Activated CD4-positive, alpha-beta T cell treated with anti-CD3 and anti-CD28 coated beads, Interleukin-2, Interleukin-4, amounts not matched to agents 100 ng/mL and 50 ng/mL, durations not matched to agents 16 hours and 8 hours (primary cell): Measurements from ENCODE around the gene UBE2C.

Experiments
- DNase-seq: peaks from one replicate; pipeline ENCODE4 v3.0.0-alpha.2; 2020; ENCODE audit warnings: low spot score

The UBE2C gene

DNA sequence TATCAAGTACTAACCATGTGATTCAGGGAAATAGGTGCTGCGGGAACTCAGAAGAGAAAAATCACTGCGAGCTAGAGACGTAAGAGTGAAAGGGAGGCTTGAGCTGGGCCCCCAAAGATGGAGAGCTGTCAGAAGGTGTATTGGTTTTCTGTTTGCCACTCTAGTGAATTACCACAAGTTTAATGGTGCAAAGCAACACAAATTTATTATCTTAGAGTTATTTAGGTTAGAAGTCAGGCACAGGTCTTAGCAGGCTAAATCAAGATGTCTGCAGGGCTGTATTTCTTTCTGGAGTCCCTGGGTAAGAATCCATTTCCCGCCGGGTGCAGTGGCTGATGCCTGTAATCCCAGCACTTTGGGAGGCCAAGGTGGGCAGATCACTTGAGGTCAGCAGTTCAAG lies 47.5 kb downstream of the UBE2C start:
- DNase-seq: no peak

DNA sequence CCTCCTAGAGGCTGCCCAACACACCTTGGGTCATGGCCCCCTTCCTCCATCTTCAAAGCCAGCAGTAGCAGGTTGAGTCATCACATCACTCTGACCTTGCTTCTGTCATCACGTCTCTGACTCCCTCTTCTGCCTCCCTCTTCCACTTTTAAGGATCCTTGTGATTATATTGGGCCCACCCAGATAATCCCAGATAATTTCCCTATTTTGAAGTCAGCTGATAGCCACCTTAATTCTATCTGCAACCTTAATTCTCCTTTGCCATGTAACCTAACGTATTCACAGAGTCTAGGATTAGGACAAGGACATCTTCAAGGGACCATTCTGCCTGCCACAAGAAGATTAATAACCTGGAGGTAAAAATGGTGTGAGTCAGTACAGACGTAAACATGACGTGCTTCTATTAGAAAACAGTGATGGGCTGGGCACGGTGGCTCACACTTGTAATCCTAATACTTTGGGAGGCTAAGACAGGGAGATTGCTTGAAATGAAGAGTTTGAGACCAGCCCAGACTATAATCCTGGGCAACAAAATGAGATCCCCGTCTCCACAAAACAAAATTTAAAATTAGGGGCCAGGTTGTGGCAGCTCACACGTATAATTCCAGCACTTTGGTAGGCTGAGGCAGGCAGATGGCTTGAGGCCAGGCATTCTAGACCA lies 48.2 kb downstream of the UBE2C start:
- DNase-seq: no peak

DNA sequence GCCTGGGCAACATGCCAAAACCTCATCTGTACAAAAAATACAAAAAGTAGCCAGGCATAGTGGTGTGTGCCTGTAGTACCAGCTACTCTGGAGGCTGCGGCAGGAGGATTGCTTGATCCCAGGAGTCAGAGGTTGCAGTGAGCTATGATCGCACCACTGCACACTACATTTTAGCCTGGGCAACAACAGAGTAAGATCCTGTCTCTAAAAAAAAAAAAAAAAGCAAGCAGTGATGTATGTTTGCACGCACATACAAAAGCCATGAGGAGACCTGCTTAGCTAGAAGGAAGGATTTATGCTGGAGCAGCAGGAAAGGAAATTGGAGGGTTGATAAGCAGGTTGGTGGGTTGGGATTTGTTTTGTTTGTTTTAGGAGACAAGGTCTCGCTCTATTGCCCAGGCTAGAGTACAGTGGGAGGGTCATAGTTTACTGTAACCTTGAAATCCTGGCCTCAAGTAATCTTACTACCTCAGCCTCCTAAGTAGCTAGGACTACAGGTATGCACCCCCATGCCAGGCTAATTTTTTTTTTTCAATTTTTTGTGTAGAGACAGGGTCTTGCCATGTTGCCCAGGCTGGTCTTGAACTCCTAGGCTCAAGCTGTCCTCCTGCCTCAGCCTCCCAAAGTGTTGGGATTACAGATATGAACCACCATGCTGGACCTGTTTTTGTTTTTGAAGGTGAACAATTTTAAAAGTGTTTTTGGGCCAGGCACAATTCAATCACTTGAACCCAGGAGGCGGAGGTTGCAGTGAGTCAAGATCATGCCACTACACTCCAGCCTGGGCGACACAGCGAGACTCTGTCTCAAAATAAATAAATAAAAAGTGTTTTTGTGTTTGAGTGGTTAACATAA lies 49.0 kb downstream of the UBE2C start:
- no peak for DNase-seq

DNA sequence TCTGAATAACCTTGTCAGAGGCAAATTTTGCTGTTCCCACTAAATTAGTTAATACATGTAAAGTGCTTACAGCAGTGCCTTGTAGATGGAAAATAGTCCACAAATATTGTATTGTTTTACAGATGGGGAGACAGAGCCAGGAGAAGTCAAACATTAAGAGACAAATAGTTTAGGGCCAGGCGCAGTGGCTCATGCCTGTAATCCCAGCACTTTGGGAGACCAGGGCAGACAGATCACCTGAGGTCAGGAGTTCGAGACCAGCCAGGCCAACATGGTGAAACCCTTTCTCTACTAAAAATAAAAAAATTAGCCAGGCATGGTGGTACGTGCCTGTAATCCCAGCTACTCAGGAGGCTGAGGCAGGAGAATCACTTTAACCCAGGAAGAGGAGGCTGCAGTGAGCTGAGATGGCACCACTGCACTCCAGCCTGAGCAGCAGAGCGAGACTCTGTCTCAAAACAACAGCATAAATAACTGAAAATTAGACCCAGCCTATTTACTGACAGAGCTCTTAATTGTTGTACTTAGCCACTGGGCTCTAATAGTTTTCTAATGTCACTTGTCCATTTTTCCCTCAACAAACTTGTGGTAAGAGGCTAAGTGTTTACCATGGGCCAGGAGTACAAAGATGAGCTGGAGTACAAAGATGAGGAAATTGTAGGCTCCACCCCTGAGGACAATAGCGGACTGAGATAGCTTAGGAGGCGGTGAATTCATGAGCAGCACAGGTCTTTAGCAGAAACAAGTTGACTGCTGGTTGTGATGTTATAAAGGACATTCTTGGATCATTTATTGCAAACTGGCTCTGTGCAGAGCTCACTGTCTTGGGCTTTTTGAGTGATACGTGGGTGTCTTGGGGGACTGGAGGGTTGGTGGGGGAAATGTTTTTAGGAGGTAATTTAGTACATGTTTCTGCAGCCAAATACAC lies 51.4 kb downstream of the UBE2C start:
- DNase-seq: no peak

DNA sequence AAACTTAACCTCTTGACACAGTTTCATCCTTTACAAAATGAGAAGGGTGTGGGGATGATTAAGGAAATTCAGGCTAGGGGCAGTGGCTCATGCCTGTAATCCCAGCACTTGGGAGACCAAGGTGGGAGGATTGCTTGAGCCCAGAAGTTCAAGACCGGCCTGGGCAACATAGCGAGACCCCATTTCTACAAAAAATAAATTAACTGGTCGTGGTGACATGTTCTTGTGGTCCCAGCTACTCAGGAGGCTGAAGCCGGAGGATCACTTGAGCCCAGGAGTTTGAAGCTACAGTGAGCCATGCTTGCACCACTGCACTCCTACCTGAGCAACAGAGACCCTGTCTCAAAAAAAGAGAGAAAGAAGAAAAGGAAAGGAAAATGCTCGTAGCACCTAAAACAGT lies 54.0 kb downstream of the UBE2C start:
- DNase-seq: no peak
